CD14-positive monocyte (primary cell): ENCODE results near the gene CDC123. TPM values are rescaled to one million over a fixed set of nuclear protein-coding genes. Genes with fewer than 3 reads are reported as not detected.

Experiments used
- DNase-seq, 3 donors: peaks; one replicate each; pipeline ENCODE4 v3.0.0-alpha.2; 2011 to 2022
- H2AFZ ChIP-seq: 2 replicates; pipeline ENCODE4 v1.6.0; 2012; ENCODE audit warnings: mild to moderate bottlenecking, low read depth, low read length, inconsistent platforms; ENCODE audit not compliant: insufficient read depth, poor library complexity, severe bottlenecking
- H3K27ac ChIP-seq, 2 donors: 1 replicate in 1 of 2; 2 replicates in 1 of 2; pipeline ENCODE4 v1.5.1; 2012 to 2013; ENCODE audit warnings: low read length in 2 of 2, control low read depth in 1 of 2, inconsistent platforms in 1 of 2, low read depth in 1 of 2, mild to moderate bottlenecking in 1 of 2
- H3K27me3 ChIP-seq, 2 donors: one replicate each; pipeline versions ENCODE4 v1.6.0 to v1.6.1; 2011 to 2013; ENCODE audit warnings: low read length in 2 of 2; ENCODE audit not compliant: control insufficient read depth in 2 of 2, insufficient read depth in 2 of 2
- H3K36me3 ChIP-seq, 2 donors: replicated peaks in 1 of 2; 1 replicate in 1 of 2; 2 replicates in 1 of 2; pipeline versions ENCODE4 v1.5.1 to v1.6.1; 2012 to 2013; ENCODE audit warnings: low read length in 2 of 2, control low read depth in 1 of 2, inconsistent platforms in 1 of 2, mild to moderate bottlenecking in 1 of 2; ENCODE audit not compliant: insufficient read depth in 2 of 2, control insufficient read depth in 1 of 2
- H3K4me1 ChIP-seq, 2 donors: 1 replicate in 1 of 2; 2 replicates in 1 of 2; pipeline versions ENCODE4 v1.5.1 to v1.6.1; 2012 to 2013; ENCODE audit warnings: low read length in 2 of 2, control low read depth in 1 of 2, inconsistent platforms in 1 of 2, mild to moderate bottlenecking in 1 of 2, moderate library complexity in 1 of 2; ENCODE audit not compliant: insufficient read depth in 2 of 2, control insufficient read depth in 1 of 2
- H3K4me2 ChIP-seq: replicated peaks from 2 replicates; pipeline ENCODE3; 2012; ENCODE audit warnings: low read length, moderate library complexity, mild to moderate bottlenecking; ENCODE audit not compliant: poor library complexity, severe bottlenecking; ENCODE audit errors: extremely low read depth
- H3K4me3 ChIP-seq, 3 experiments: fragments of 200-600 bp in 1 of 3; sonication (generic) in 1 of 3; replicated peaks in 1 of 3; 1 replicate in 2 of 3; 2 replicates in 1 of 3; pipeline ENCODE4 v1.5.1; 2011 to 2013; ENCODE audit warnings: low read length in 3 of 3, mild to moderate bottlenecking in 3 of 3, control low read depth in 2 of 3, low read depth in 2 of 3, inconsistent platforms in 1 of 3, moderate library complexity in 1 of 3
- H3K79me2 ChIP-seq: 2 replicates; pipeline ENCODE4 v1.6.0; 2012; ENCODE audit warnings: mild to moderate bottlenecking, control low read depth, inconsistent platforms, low read length, moderate library complexity; ENCODE audit not compliant: insufficient read depth
- H3K9ac ChIP-seq: 2 replicates; pipeline ENCODE4 v1.6.0; 2017; ENCODE audit warnings: low read length, mild to moderate bottlenecking; ENCODE audit not compliant: insufficient read depth, poor library complexity, severe bottlenecking
- H3K9me3 ChIP-seq, 2 donors: replicated peaks in 1 of 2; 1 replicate in 1 of 2; 2 replicates in 1 of 2; pipeline versions ENCODE4 v1.5.1 to v1.6.1; 2012 to 2013; ENCODE audit warnings: low read length in 2 of 2, control low read depth in 1 of 2; ENCODE audit not compliant: control insufficient read depth in 1 of 2, insufficient read depth in 1 of 2
- H4K20me1 ChIP-seq: 2 replicates; pipeline ENCODE4 v1.6.0; 2012; ENCODE audit warnings: mild to moderate bottlenecking, low read length, control low read depth, moderate library complexity; ENCODE audit not compliant: insufficient read depth
- H3K27ac Mint-ChIP-seq, 7 donors: one replicate each; pipeline ENCODE4 v1.8.0; 2020; ENCODE audit warnings: mild to moderate bottlenecking in 7 of 7, mixed read lengths in 7 of 7, moderate library complexity in 6 of 7, inconsistent platforms in 2 of 7
- H3K27me3 Mint-ChIP-seq, 3 donors: one replicate each; pipeline ENCODE4 v1.8.0; 2021 to 2022; ENCODE audit warnings: low read depth in 3 of 3, mild to moderate bottlenecking in 3 of 3, mixed read lengths in 3 of 3, moderate library complexity in 3 of 3, inconsistent platforms in 1 of 3
- H3K36me3 Mint-ChIP-seq, 2 donors: one replicate each; pipeline ENCODE4 v1.8.0; 2020; ENCODE audit warnings: mixed read lengths in 2 of 2, inconsistent platforms in 1 of 2, mild to moderate bottlenecking in 1 of 2
- H3K4me1 Mint-ChIP-seq: one replicate; pipeline ENCODE4 v1.8.0; 2020; ENCODE audit warnings: mild to moderate bottlenecking, mixed read lengths
- H3K4me3 Mint-ChIP-seq, 2 donors: one replicate each; pipeline ENCODE4 v1.8.0; 2020; ENCODE audit warnings: mild to moderate bottlenecking in 2 of 2, mixed read lengths in 2 of 2, moderate library complexity in 1 of 2
- H3K9me3 Mint-ChIP-seq, 7 donors: one replicate each; pipeline ENCODE4 v1.8.0; 2020 to 2022; ENCODE audit warnings: mixed read lengths in 7 of 7, mild to moderate bottlenecking in 6 of 7, moderate library complexity in 6 of 7, inconsistent platforms in 2 of 7
- CTCF ChIP-seq: fragments of 200-600 bp; IDR thresholded peaks from one replicate; pipeline ENCODE4 v1.8.0; 2022; ENCODE audit warnings: antibody characterized with exemption, mild to moderate bottlenecking
- WGBS: methylation state at CpG from one replicate; pipeline ENCODE4 v1.1.5; 2013; ENCODE audit warnings: missing lambda C conversion rate; ENCODE audit not compliant: insufficient coverage; 5-methylcytosine and 5-hydroxymethylcytosine counted together
- intact Hi-C, 2 donors: fragments of 100-400 bp; cut with micrococcal nuclease; formaldehyde crosslinking; loops; one replicate each; pipeline versions ENCODE4 v1.15.0 to v1.15.1; 2023
- polyA plus RNA-seq, 3 donors: library from polyadenylated mRNA; depleted of rRNA in 1 of 3; unstranded in 2 of 3; stranded (reverse) in 1 of 3; fragments of 300-500 nt in 2 of 3; fragments of >200 nt in 1 of 3; fragmentation: Illumina TruSeq in 2 of 3; gene quantifications; 1 replicate in 2 of 3; 2 replicates in 1 of 3; pipeline ENCODE4 v1.2.3, GENCODE V29; 2012 to 2021

The CDC123 gene
- polyA plus RNA-seq, 3 donors: 38.2 to 78.7 (median 76.0) TPM

- Histone ChIP-seq H2AFZ (no peak overlapping the region), H3K27me3 (no peaks in the 10 kb centered on the region), H3K4me3 (no peak overlapping the region), H3K36me3 (peaks cover 11 to 23% of the 10 kb centered on the region in 2 donors), H3K9ac (no peak overlapping the region), H3K4me2 (no peak overlapping the region), H4K20me1 (peaks cover 42% of the 10 kb centered on the region), H3K79me2 (peaks cover 65% of the 10 kb centered on the region), H3K27ac (no peak overlapping the region), H3K9me3 (no peaks in the 10 kb centered on the region), H3K4me1 (peaks cover 13 to 20% of the 10 kb centered on the region in 2 donors)
- WGBS: 94% methylated on average over 5 of the region's 10 CpGs
- H3K27me3 Mint-ChIP-seq: no peaks in the 10 kb centered on the region
- H3K27ac Mint-ChIP-seq: no peak overlapping the region
- H3K36me3 Mint-ChIP-seq: peaks cover 45 to 46% of the 10 kb centered on the region in 2 donors
- no peak for DNase-seq
- H3K4me3 Mint-ChIP-seq: no peak overlapping the region
- H3K4me1 Mint-ChIP-seq: peaks cover 43% of the 10 kb centered on the region
- intact Hi-C loops: no loop called here
- H3K9me3 Mint-ChIP-seq: peaks cover 0 to 6% (median 3%) of the 10 kb centered on the region in 7 donors
- TF ChIP-seq CTCF: no peak
Observed at GRCh38 chr10:12189426-12189825, 6.6 kb upstream of the CDC123 start.

GRCh38 chr10:12191715-12192114 lies 4.3 kb upstream of the CDC123 start:
- no CpG with 5 or more reads among the region's 3 CpGs for WGBS
- Histone ChIP-seq H4K20me1 (peaks cover 42% of the 10 kb centered on the region), H3K27me3 (no peaks in the 10 kb centered on the region), H3K9ac (no peak overlapping the region), H3K4me3 (no peak overlapping the region), H3K4me1 (peaks cover 25 to 36% of the 10 kb centered on the region in 2 donors), H3K9me3 (no peaks in the 10 kb centered on the region), H3K4me2 (no peak overlapping the region), H3K79me2 (peaks cover 82% of the 10 kb centered on the region), H3K36me3 (peaks cover 0 to 3% of the 10 kb centered on the region in 2 donors), H2AFZ (no peak overlapping the region), H3K27ac (no peak overlapping the region)
- H3K4me3 Mint-ChIP-seq: no peak overlapping the region
- no peaks in the 10 kb centered on the region for H3K27me3 Mint-ChIP-seq
- intact Hi-C loops: loop anchor here in 1 of 2 donors (10.0 kb wide), 1 partner anchor 147 kb away; the partner anchor contains the start of gene UPF2
- peaks cover 25 to 28% of the 10 kb centered on the region in 2 donors for H3K36me3 Mint-ChIP-seq
- peaks cover 0 to 6% (median 3%) of the 10 kb centered on the region in 7 donors for H3K9me3 Mint-ChIP-seq
- H3K4me1 Mint-ChIP-seq: peaks cover 56% of the 10 kb centered on the region
- TF ChIP-seq CTCF: no peak
- H3K27ac Mint-ChIP-seq: peak overlapping the region in 3 of 7 donors; percentile 1 to 66 (median 9)
- no peak for DNase-seq
